GM19438 (cell line): Measurements from ENCODE around the gene TMEM95.

Experiments used
- ATAC-seq: cut with Tn5 transposase; IDR thresholded peaks from one replicate; pipeline ENCODE4 v1.9.1; 2021; ENCODE audit warnings: low read depth; ENCODE audit not compliant: unreplicated experiment

Gene TMEM95

GRCh38 chr17:7403043-7403726, 48.2 kb downstream of the TMEM95 start:
- no peak for ATAC-seq

GRCh38 chr17:7403727-7403976, 48.7 kb downstream of the TMEM95 start:
- ATAC-seq: no peak

- ATAC-seq: peak; percentile 91
These were observed 49.2 kb downstream of the TMEM95 start, which contains the start of gene TMEM256 for GRCh38 chr17:7403977-7404736. TMEM256 (minus strand) TSS chr17:7404097; CDS start chr17:7404084, 13 bp downstream.

DNA sequence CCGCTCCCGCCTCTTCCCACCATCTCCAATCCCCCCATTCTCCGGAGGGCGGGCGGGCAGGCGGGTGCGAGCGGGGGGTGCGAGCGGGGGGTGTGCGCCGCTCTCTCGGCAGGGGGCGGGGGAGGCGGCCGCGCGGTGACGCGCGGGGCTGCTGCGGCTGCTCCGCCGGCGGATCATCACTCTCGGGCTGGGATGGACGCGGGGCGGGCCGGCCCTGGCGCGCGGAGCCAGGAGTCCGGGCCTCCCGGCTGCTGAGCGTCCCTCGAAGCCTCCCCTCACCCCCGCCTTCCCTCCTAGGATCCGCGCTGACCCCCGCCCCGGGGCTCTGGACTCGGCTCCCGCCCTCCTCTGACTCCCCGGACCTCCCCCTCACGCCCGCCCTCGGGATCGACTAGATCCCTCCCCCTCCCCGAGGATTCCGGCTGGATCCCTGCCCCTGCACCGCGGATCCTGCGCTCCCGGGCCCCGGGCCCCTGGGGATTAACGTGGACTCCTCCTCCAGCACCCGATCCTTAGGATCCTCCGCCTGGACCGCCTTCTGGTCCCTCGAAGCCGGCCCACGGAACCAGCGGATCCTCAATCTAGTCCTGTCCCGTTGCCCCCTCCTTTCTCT, 49.9 kb downstream of the TMEM95 start:
- ATAC-seq: no peak

DNA sequence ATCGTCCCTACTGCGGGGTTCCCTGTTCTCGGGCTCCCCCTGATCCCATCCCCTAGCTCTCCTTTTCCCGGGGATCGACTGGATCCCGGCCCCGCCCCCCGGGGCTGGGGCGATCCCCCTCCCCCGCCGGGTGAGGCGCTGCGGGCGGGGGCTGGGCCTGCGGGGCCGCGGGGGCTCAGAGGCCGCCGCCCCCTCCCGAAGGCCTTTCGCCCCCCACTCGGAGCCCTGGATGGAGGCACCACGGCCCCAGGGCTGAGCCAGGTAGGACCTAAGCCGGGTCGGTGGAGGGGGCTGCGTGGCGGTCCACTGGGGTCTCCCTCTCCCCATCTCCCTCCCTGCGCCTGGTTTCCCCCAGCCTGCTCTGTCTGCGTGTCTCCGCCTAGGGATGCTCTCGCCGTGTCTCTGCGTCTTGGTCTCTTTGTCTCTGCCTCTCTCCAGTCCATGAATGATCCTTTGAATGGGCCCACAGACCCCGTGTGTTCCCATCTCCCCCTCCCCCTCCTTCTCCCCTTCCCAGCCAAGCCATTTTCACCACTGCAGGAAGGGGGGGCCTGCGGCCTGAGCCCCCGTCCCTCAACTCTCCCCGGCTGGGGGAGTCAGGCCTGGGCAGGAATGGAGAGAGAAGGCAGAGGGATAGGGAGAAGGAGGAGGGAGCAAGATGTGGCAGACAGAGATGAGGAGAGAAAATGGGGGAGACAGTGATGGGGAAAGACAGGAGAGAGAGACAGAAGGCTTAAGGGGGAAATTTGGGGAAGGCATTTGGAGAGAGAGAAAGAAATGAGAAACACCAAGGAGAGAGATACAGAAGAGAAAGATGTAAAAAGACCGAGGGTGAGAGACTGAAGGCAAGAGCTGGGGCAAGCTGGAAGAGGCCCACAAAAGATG, 50.6 kb downstream of the TMEM95 start:
- ATAC-seq: no peak

DNA sequence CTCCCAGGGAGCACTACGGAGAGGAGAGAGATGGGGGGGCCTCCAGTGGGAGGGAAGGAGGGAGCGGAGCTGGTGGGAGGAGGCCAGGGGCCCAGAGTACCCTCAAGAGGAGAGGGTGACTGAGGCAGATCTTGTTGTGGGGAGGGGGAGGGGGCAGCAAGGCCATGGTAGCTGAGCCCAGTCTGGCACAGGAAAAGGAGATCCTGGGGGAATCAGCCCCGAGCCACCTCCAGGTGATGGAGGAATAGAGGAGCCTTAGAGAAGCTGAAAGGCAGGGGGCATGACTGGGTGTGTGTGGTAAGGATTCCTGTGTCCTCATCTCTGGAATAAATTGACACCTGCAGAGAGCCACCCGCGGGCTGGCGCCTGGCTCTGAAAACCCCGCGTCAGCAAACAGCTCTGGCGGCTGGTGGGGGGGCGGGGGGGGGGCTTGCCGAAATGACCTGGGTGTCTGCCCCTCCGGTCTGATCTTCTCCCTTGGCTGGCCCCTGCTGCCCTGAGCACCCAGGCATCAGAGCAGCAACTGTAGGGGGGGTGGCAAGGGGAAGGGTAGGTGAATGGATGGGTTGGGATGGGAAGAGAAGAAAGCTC, 51.4 kb downstream of the TMEM95 start:
- ATAC-seq: no peak
